KBM-7 (cell line): Measurements from ENCODE around the gene EDA.

ENCODE experiments used
- DNase-seq: peaks from one replicate; pipeline ENCODE4 v3.0.0-alpha.2; 2015
- in situ Hi-C: fragments of 300-500 bp; cut with MboI; formaldehyde crosslinking; loops from 2 replicates; pipeline ENCODE4 v1.14.3; 2020; ENCODE audit warnings: low sequenced_read_pairs, low pct_unique_long_range_greater_than_20kb, mixed read lengths

EDA gene

GRCh38 chrX:70043685-70044084 lies 427.8 kb downstream of the EDA start:
- in situ Hi-C loops = no loop called here
- no peak for DNase-seq

GRCh38 chrX:70044541-70045245 lies 428.8 kb downstream of the EDA start:
- in situ Hi-C loops = no loop called here
- no peak for DNase-seq

- in situ Hi-C loops = no loop called here
- DNase-seq = no peak
Observed at GRCh38 chrX:70046978-70047377, 431.1 kb downstream of the EDA start.

GRCh38 chrX:70049406-70049805 lies 433.5 kb downstream of the EDA start:
- in situ Hi-C loops = no loop called here

GRCh38 chrX:70049925-70050324 lies 434.0 kb downstream of the EDA start, which contains the start of gene AWAT2:
AWAT2 (minus strand) TSS chrX:70049938; CDS start chrX:70049932, 6 bp downstream.
- in situ Hi-C loops = no loop called here
- no peak for DNase-seq

More at GRCh38 chrX:70049406-70049805, 433.5 kb downstream of the EDA start:
- DNase-seq = no peak

GRCh38 chrX:70052895-70053615 lies 437.1 kb downstream of the EDA start:
- DNase-seq = no peak
- in situ Hi-C loops = no loop called here

- DNase-seq = no peak
- in situ Hi-C loops = no loop called here
Observed at GRCh38 chrX:70054391-70054790, 438.5 kb downstream of the EDA start.

GRCh38 chrX:70062076-70062475 lies 446.2 kb downstream of the EDA start, which contains the start of gene OTUD6A:
OTUD6A (plus strand) TSS chrX:70062457; CDS start chrX:70062525, 68 bp downstream.
- DNase-seq = no peak
- in situ Hi-C loops = no loop called here

GRCh38 chrX:70062961-70063550 lies 447.1 kb downstream of the EDA start:
- no peak for DNase-seq
- in situ Hi-C loops = no loop called here

- in situ Hi-C loops = no loop called here
- DNase-seq = no peak
Observed at GRCh38 chrX:70066646-70067045, 450.7 kb downstream of the EDA start.

GRCh38 chrX:70079297-70079696 lies 463.4 kb downstream of the EDA start:
- in situ Hi-C loops = loop anchor here (25.0 kb wide), 1 partner anchor 542 kb away; no protein-coding TSS in a partner anchor

GRCh38 chrX:70079870-70080269 lies 464.0 kb downstream of the EDA start:
- DNase-seq = no peak
- in situ Hi-C loops = loop anchor here (25.0 kb wide), 1 partner anchor 543 kb away; no protein-coding TSS in a partner anchor

More at GRCh38 chrX:70079297-70079696, 463.4 kb downstream of the EDA start:
- no peak for DNase-seq

- DNase-seq = no peak
- in situ Hi-C loops = loop anchor here (25.0 kb wide), 1 partner anchor 545 kb away; no protein-coding TSS in a partner anchor
Observed at GRCh38 chrX:70082723-70083122, 466.8 kb downstream of the EDA start.

- in situ Hi-C loops = loop anchor here (25.0 kb wide), 1 partner anchor 547 kb away; no protein-coding TSS in a partner anchor
- DNase-seq = no peak
Observed at GRCh38 chrX:70084592-70085240, 468.8 kb downstream of the EDA start.

- peak; percentile 11 for DNase-seq
- in situ Hi-C loops = loop anchor here (25.0 kb wide), 1 partner anchor 551 kb away; no protein-coding TSS in a partner anchor
Observed at GRCh38 chrX:70087857-70088630, 472.1 kb downstream of the EDA start.

- DNase-seq = no peak
- in situ Hi-C loops = loop anchor here (25.0 kb wide), 1 partner anchor 551 kb away; no protein-coding TSS in a partner anchor
Observed at GRCh38 chrX:70088751-70089150, 472.8 kb downstream of the EDA start.
